Measurements from ENCODE around the gene HIRIP3. TPM values are rescaled to one million over a fixed set of nuclear protein-coding genes. Genes with fewer than 3 reads are reported as not detected.

HIRIP3 gene
- total RNA-seq, 1 donor from 2014 or later, result 14.2 TPM

- Mint-ChIP-seq H3K4me3 (no peak overlapping the region), H3K36me3 (ENCODE audit: low read depth) (peaks cover 20% of the 10 kb centered on the region), H3K4me1 (peaks cover 31% of the 10 kb centered on the region), H3K27me3 (no peaks in the 10 kb centered on the region), H3K9me3 (no peaks in the 10 kb centered on the region), H3K27ac (no peak overlapping the region)
- DNase-seq (no peak), ATAC-seq (ENCODE audit: low read depth) (no peak)
- CTCF ChIA-PET, result no interaction called here
- POLR2A ChIA-PET, result interaction anchor here (1.2 to 3.5 kb wide), 2 partner anchors 9 to 23 kb away, joined by 3 to 67 read pairs; partner anchors contain the start of gene TMEM219
- intact Hi-C loops (cut with micrococcal nuclease), result no loop called here
- TF ChIP-seq CTCF (IDR thresholded peaks at IDR 0.05), result no peak
Observed at GRCh38 chr16:29971304-29971703, 24.1 kb downstream of the HIRIP3 start.

GRCh38 chr16:29968205-29968604, 27.2 kb downstream of the HIRIP3 start:
- POLR2A ChIA-PET, result no interaction called here
- ATAC-seq (ENCODE audit: low read depth) (no peak), DNase-seq (no peak)
- no peak overlapping the region for H3K27ac Mint-ChIP-seq
- TF ChIP-seq CTCF (IDR thresholded peaks at IDR 0.05), result no peak
- intact Hi-C loops (cut with micrococcal nuclease), result no loop called here
- no peaks in the 10 kb centered on the region for H3K27me3 Mint-ChIP-seq
- H3K4me3 Mint-ChIP-seq, result no peak overlapping the region
- H3K36me3 Mint-ChIP-seq (ENCODE audit: low read depth), result peaks cover 19% of the 10 kb centered on the region
- no peaks in the 10 kb centered on the region for H3K9me3 Mint-ChIP-seq
- CTCF ChIA-PET, result no interaction called here
- peaks cover 7% of the 10 kb centered on the region for H3K4me1 Mint-ChIP-seq

DNA sequence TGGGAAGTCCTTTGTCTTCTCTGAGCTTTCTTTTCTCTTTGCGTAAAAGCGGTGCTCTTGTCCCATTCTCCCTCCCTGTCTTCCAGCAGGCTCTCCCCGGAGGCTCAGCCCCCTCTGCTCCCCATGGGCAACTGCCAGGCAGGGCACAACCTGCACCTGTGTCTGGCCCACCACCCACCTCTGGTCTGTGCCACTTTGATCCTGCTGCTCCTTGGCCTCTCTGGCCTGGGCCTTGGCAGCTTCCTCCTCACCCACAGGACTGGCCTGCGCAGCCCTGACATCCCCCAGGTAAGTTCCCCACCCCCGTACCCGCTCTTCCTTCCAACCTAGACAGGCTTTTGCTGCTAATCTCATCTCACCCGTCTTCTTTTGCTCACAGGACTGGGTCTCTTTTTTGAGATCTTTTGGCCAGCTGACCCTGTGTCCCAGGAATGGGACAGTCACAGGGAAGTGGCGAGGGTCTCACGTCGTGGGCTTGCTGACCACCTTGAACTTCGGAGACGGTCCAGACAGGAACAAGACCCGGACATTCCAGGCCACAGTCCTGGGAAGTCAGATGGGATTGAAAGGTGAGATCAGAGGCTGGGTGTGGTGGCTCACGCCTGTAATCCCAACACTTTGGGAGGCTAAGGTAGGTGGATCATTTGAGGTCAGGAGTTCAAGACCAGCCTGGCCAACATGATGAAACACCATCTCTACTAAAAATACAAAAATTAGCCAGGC, 32.2 kb downstream of the HIRIP3 start:
- H3K4me3 Mint-ChIP-seq, result peak overlapping the region; percentile 87
- peaks cover 17% of the 10 kb centered on the region for H3K4me1 Mint-ChIP-seq
- POLR2A ChIA-PET, result interaction anchor here (0.7 to 4.8 kb wide), 4 partner anchors 10 to 37 kb away, joined by 3 to 67 read pairs (median 14); partner anchors contain the start of genes HIRIP3, KCTD13 and TAOK2
- no peaks in the 10 kb centered on the region for H3K9me3 Mint-ChIP-seq
- DNase-seq (no peak), ATAC-seq (ENCODE audit: low read depth) (no peak)
- CTCF ChIA-PET, result no interaction called here
- TF ChIP-seq CTCF (IDR thresholded peaks at IDR 0.05), result no peak
- peaks cover 6% of the 10 kb centered on the region for H3K36me3 Mint-ChIP-seq (ENCODE audit: low read depth)
- intact Hi-C loops (cut with micrococcal nuclease), result loop anchor here (5.0 kb wide), 1 partner anchor 216 kb away; the partner anchor contains the start of gene C16orf54
- no peaks in the 10 kb centered on the region for H3K27me3 Mint-ChIP-seq
- peak overlapping the region; percentile 77 for H3K27ac Mint-ChIP-seq

- H3K4me1 Mint-ChIP-seq, result peaks cover 17% of the 10 kb centered on the region
- ATAC-seq (ENCODE audit: low read depth) (no peak), DNase-seq (no peak)
- POLR2A ChIA-PET, result interaction anchor here (0.5 to 4.8 kb wide), 10 partner anchors 11 to 1217 kb away, joined by 3 to 67 read pairs (median 3); partner anchors contain the start of genes FUS, HIRIP3, KCTD13 and MVP
- CTCF ChIA-PET, result interaction anchor here (0.8 to 1.1 kb wide), 3 partner anchors 11 to 37 kb away, joined by 3 to 6 read pairs (median 5); partner anchors contain the start of genes KCTD13 and TAOK2
- TF ChIP-seq CTCF (IDR thresholded peaks at IDR 0.05), result no peak
- H3K27ac Mint-ChIP-seq, result peak overlapping the region; percentile 77
- H3K4me3 Mint-ChIP-seq, result peak overlapping the region; percentile 87
- H3K36me3 Mint-ChIP-seq (ENCODE audit: low read depth), result peaks cover 1% of the 10 kb centered on the region
- intact Hi-C loops (cut with micrococcal nuclease), result loop anchor here (1.0 to 5.0 kb wide), 5 partner anchors 11 to 215 kb away; partner anchors contain the start of genes C16orf54, CDIPT, INO80E and KCTD13
- H3K9me3 Mint-ChIP-seq, result no peaks in the 10 kb centered on the region
- no peaks in the 10 kb centered on the region for H3K27me3 Mint-ChIP-seq
Observed at GRCh38 chr16:29962344-29962994, 32.9 kb downstream of the HIRIP3 start.

Data from activated B cell treated with CpG ODN at 0.5 μM for 24 hours (primary cell).